CD4-positive, alpha-beta T cell treated with Interleukin-4 for 4 hours (primary cell): Measurements from ENCODE around the gene CLIP2.
"Not testable (repeated sequence)": the region's sequence is repeated elsewhere in the genome, so short reads cannot be mapped to it uniquely, and the experiment has no call there.

Experiments
- DNase-seq: peaks from one replicate; pipeline ENCODE4 v3.0.0-alpha.2; 2020

CLIP2 gene

GRCh38 chr7:74289018-74289658 lies at the start of gene CLIP2:
CLIP2 (plus strand) TSS chr7:74289407; CDS start chr7:74317547, 28,140 bp downstream.
- peak; percentile 75 for DNase-seq

GRCh38 chr7:74240482-74240881 lies 48.7 kb upstream of the CLIP2 start:
- DNase-seq: no peak

- no peak for DNase-seq
These were observed 47.1 kb upstream of the CLIP2 start for GRCh38 chr7:74242122-74242443.

GRCh38 chr7:74246497-74246896 lies 42.7 kb upstream of the CLIP2 start:
- DNase-seq: no peak

DNA sequence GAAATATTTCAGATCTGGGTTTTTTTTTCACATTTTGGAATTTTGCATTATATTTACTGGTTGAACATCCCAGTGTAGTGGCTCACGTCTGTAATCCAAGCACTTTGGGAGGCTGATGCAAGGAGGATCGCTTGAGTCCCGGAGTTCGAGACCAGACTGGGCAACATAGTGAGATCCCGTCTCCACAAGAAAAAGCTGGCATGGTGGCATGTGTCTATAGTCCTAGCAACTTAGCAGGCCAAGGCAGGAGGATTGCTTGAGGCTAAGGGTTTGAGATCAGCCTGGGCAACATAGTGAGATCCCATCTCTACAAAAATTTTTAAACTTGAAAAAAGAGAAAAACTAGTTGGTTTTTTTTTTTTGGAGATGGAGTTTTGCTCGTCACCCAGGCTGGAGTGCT lies 41.1 kb upstream of the CLIP2 start:
- no peak for DNase-seq

DNA sequence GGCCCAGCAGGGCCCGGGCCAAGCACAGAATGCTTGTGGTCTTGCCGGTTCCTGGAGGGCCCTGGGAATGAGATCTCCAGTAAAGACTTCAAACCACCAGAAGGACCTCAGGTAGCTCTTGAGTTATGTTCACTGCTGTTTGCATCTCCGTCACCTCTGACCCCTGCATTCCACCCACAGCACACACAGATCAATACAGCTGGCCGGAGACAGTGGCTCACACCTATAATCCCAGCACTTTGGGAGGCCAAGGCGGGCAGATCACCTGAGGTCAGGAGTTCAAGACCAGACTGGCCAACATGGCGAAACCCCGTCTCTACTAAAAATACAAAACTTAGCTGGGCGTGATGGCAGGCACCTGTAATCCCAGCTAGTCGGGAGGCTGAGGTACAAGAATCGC lies 40.1 kb upstream of the CLIP2 start:
- DNase-seq: not testable (repeated sequence)

- DNase-seq: no peak
These were observed 36.3 kb upstream of the CLIP2 start for GRCh38 chr7:74252893-74253292.

GRCh38 chr7:74253331-74253730 lies 35.9 kb upstream of the CLIP2 start:
- no peak for DNase-seq

DNA sequence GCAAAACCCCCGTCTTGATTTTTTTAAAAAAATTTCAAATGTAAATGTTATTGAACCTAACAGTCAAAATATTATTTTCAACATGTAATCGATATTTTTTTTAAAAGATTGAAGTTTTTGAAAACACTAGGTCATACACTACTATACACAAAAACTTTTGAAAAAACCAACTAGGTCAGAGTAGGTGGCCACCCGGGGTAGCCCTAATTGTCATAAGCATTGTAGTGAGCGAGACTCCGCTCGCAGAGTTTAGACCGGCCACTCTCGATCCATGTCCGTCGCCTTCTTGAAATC lies 35.4 kb upstream of the CLIP2 start:
- no peak for DNase-seq

GRCh38 chr7:74254129-74254857 lies 34.9 kb upstream of the CLIP2 start, which contains the start of gene RFC2:
RFC2 (minus strand) TSS chr7:74254399; CDS start chr7:74254383, 16 bp downstream.
- DNase-seq: peak; percentile 94

DNA sequence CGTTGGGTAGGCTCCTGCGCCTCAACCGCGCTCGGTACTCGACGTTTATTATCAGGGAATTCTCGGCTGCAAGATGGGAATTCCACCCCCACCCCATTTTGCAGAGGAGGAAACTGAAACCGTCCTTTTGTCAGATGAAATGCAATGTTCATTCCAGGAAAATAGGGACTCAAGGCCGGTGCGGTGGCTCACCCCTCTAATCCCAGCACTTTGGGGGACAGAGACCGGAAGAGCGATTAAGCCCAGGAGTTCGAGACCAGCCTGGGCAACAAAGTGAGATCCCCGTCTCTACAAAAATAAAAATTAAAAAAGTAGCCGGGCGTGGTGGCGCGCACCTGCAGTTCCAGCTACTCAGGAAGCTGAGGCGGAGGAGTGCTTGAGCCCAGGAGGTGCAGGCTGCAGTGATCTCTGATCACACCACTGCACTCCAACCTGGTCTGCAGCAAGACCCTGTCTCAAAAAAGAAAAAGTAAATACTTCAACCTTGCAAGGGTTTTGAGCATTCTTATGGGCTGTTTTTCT lies 34.3 kb upstream of the CLIP2 start:
- no peak for DNase-seq

DNA sequence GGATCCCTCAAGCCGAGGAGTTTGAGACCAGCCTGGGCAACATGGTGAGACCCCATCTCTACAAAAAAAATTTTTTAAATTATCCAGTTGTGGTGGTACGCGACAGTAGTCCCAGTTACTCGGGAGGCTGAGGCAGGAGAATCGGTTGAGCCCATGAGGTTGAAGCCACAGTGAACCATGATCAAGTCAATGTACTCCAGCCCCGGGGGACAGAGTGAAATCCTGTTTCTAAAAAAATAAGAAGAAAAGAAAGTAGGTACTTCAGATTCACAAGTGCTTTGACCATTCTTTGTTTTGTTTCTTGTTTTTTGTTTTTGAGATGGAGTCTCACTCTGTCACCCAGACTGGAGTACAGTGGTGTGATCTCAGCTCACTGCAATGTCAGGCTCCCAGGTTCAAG lies 33.7 kb upstream of the CLIP2 start:
- not testable (repeated sequence) for DNase-seq

GRCh38 chr7:74256491-74257408 lies 32.5 kb upstream of the CLIP2 start:
- DNase-seq: no peak

DNA sequence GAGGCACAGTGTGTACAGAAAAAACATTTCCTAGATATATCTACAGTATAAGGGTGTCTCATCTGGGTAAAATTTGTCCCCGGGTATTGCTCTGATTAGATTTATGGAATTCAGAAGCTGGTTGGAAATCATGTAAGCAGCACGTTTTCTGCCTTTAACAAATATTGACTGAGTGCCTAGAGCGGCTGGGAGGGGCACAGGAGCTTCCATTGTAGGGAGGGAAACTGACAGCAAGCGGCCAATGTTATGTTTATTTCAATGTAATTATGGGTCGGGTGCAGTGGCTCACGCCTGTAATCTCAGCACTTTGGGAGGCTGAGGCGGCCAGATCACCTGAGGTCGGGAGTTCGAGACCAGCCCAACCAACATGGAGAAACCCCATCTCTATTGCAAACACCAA lies 30.6 kb upstream of the CLIP2 start:
- DNase-seq: no peak

DNA sequence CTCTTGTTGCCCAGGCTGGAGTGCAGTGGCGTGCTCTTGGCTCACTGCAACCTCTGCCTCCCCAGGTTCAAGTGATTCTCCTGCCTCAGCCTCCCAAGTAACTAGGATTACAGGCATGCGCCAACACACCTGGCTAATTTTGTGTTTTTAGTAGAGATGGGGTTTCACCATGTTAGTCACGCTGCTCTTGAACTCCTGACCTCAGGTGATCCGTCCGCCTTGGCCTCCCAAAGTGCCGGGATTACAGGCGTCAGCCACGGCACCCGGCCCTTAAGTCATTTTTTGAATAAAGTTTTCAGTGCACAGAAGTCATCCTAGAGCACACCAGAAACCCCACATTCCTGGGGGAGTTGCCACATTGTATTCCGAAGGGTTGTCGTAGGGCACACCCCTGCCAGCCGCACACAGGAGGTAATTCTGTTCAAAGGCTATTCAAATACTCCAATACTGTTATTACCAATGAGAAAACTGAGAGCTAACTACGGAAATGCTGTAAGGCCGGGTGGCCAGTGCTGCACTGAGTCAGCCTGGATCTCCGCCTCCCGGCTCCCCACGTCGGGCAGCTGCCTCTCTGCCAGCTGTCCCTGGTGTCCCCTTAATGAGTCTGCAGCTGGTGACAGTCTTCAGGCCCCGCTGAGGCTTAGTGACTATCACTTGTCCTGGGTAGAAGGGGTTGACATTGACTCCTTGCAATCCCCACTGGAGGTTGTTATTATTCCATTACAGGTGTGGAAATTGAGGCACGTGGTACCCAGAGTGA lies 26.4 kb upstream of the CLIP2 start:
- no peak for DNase-seq

- DNase-seq: no peak
These were observed 25.6 kb upstream of the CLIP2 start for GRCh38 chr7:74263399-74264120.

DNA sequence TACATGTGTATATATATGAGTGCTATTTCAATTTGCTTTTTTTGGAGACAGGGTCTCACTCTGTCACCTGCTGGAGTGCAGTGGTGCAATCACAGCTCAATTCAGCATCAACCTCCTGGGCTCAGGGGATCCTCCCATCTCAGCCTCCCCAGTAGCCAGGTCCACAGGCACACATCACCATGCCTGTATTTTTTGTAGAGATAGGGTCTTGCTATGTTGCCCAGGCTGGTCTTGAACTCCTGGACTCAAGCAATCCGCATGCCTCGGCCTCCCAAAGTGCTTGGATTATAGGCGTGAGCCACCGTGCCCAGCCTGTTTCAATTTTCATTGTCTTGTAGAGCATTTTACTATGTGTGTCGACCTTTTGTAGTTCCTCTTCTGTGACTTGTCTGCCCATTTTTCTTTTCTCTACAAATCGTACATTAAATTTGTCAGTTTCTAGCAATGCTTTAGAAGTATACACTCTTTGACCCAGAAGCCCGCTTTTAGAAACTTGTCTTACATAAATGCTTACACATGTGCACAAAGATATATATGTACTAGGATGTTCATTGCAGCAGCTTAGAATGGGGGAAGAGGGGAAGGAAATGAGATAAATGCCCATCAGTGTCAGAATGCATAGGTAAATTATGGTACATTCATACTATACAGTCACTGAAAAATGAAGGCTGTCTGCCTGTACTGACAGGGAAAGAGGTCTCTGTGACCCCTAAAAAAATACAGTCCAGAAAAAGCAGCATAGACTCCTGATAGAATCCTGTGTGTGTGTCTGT lies 22.8 kb upstream of the CLIP2 start:
- no peak for DNase-seq

DNA sequence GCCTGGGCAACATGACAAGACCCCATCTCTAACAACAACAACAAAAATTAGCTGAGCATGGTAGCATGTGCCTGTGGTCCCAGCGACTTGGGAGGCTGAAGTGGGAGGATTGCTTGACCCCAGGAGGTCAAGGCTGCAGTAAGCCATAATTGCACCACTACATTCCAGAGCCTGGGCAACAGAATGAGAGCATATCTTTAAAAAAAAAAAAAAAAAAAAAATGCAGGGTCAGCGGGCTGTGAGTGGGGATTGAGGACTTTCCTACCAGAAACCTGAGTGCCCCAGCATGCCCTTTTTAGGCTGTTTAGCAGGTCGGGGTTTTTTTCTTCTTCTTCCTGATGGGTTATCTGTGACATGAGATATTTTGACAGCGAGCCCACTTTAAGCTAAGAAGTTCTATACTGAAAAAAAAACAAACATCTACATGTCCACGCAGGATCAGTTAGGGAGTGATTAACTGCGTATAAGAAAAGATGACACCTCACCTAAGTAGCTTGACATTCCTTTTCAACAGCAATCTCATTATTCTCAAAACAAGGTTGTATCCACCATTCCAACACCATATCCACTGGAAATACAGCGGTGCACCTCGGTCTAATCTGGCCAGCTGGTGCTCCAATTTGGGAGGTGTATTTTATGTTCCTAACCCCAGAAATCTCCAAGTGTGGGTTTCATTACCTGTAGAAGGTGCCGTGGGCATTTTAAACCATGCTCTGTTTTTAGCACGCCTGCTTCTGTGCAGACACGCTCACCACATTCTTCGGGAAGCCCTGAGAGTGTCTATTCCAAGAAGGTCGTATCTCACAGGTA lies 21.2 kb upstream of the CLIP2 start:
- DNase-seq: no peak

- DNase-seq: peak; percentile 78
These were observed 19.4 kb upstream of the CLIP2 start for GRCh38 chr7:74269757-74270277.

DNA sequence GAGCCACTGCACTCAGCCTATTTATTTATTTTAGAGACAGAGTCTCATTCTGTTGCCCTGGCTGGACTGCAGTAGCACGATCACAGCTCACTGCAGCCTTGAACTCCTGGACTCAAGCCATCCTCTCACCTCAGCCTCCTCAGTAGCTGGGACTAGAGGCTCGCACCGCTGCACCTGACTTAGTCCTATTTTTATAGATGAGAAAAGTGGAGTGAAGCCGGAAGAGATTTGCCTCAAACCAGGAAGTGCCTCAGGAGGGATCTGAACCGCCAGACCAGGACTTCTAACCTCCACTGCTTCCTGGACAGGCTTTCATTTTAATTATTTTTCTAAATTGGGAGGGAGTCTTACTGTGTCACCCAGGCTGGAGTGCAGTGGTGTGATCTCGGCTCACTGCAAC lies 17.5 kb upstream of the CLIP2 start:
- no peak for DNase-seq
